CD4-positive, alpha-beta T cell treated with Interleukin-1 beta for 1 hour (primary cell): ENCODE results near the gene TRIM39.

ENCODE experiments used
- DNase-seq, 2 donors: peaks; one replicate each; pipeline ENCODE4 v3.0.0-alpha.2; 2020 to 2022

TRIM39 gene

DNA sequence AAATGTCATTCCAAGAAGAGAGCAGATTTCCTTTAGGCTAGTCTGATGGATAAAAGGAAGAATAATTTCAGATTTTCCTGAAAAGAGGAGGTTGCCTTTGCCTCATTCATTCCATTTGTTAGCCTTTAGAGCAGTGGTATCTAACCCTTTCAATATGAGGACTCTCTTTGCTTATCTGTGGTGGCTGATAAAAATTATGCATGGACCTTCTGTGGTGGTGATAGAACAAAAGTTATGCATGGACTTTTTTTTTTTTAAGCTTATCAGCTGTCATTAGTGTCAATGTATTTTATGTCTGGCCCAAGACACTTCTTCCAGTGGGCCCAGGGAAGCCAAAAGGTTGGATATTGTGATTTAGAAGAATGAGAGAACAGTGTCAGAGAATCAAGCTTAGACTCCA lies 1.7 kb downstream of the TRIM39 start:
- DNase-seq: no peak

DNA sequence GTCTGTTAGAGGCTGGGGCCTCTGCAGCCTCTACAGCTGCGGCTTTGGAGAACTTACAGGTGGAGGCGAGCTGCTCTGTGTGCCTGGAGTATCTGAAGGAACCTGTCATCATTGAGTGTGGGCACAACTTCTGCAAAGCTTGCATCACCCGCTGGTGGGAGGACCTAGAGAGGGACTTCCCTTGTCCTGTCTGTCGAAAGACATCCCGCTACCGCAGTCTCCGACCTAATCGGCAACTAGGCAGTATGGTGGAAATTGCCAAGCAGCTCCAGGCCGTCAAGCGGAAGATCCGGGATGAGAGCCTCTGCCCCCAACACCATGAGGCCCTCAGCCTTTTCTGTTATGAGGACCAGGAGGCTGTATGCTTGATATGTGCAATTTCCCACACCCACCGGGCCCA lies 2.6 kb downstream of the TRIM39 start:
- peak in 1 of 2 donors; percentile 16 for DNase-seq

GRCh38 chr6:30331981-30332380 lies 5.3 kb downstream of the TRIM39 start:
- no peak for DNase-seq

DNA sequence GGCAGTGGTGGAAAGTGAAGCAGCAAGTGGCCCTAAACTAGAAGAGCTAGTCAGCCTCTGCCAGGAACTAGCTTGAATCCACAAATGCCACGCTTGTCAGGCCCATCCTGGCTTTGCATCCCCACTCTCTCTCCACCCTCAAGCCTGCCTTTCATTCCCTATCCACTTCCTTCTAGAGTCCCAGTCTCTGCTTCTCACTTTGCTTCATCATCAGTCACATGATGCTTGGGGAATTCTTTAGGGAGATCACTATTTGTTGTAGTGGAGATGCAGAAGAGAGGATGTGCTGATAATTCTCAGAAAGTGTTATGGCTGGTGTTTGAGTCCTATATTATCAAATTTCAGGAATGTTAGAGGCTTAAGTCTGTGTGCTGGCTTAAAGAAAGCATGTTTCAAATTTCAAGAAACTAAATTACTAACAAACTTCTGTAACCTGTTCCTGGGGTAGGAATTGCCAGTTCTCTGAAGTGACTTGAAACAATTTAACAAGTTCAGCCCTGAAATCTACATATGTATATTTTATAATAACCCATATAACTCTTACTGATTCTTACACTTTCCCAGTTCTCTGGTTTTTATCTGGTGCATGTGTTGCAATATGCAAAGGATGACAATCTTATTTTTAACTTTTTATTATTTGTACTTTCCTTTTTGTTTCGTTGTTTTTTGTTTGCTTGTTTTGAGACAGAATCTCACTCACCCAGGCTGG lies 7.5 kb downstream of the TRIM39 start:
- DNase-seq: no peak

DNA sequence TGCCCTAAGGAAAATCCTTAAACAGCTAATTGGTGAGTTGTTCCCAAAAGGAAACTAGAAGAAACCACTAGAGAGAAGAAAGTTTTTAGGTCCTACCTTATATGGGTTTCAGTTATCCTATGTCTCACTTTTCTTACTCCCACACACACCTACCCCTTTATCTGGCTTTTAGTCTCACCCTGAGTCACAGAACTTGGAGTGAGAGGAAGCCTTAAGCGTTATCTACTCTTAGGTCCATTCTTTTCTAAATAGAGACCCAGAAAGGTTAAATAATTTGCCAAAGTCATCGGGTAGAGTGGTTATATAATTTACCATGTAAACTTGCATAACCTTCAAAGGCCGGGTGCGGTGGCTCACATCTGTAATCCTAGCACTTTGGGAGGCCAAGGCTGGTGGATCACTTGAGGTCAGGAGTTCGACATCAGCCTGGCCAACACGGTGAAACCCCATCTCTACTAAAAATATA lies 13.9 kb downstream of the TRIM39 start:
- no peak for DNase-seq

DNA sequence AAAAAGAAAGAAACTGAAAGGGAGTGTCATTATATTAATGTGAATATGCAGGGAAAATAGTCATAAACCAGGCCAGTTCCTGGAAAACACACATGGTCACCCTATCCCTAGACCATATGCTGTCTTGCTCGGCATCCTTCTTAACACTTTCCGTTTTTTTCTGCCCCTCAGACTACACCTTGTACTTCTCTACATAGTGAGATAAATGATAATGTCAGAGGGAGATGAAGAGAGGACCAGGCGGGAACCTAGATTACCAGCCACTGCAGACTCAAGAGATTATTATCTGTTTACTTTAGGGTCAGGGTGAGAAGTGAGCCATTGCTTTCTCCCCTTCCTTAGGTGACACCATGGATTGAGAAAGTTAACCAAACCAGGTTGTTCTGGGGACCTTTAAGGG lies 14.5 kb downstream of the TRIM39 start:
- DNase-seq: no peak

DNA sequence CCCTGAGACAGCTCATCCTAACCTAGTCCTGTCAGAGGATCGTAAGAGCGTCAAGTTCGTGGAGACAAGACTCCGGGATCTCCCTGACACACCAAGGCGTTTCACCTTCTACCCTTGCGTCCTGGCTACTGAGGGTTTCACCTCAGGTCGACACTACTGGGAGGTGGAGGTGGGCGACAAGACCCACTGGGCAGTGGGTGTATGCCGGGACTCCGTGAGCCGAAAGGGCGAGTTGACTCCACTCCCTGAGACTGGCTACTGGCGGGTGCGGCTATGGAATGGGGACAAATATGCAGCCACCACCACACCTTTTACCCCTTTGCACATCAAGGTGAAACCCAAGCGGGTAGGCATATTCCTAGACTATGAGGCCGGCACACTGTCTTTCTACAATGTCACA lies 15.0 kb downstream of the TRIM39 start:
- DNase-seq: no peak

DNA sequence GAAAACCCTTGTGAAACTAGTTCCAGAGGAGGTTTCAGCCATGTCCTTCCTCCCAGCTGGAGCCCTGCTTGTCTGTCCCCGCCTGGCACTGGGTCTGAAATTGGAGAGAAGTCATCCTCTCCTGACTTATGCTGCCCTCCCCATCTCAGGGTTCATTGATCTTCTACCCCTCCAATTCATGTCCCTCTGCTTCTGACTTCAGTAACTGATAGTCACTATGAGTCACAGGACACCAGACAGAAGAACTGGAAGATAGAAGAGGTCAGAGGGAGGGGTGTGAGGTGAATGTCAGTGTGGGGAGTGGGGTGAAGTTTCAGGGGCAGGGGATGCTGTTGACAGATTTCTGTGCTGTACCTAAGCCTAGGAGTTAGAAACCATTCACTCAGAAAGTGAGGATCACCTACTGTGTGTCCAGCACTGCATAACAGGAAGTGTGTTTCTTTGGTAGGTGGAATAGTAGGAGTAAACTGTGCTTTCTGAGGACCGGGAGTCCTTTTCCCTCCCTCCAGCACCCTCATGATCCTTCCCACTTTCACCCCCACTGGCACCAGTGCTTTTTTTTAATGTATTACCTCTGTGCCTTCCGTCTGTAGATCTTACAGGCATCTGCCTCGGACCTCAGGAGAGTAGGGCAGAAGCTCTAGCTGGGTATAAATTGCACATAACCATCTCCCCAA lies 17.6 kb downstream of the TRIM39 start:
- DNase-seq: no peak

GRCh38 chr6:30344868-30345671 lies 18.3 kb downstream of the TRIM39 start, which contains the start of gene RPP21:
Gene RPP21 (plus strand): TSS chr6:30345156. CDS start chr6:30345172, 16 bp downstream.
- DNase-seq: peak; percentile 84 to 85

GRCh38 chr6:30345852-30346251 lies 19.1 kb downstream of the TRIM39 start:
- DNase-seq: no peak

GRCh38 chr6:30348957-30349356 lies 22.2 kb downstream of the TRIM39 start:
- DNase-seq: no peak

DNA sequence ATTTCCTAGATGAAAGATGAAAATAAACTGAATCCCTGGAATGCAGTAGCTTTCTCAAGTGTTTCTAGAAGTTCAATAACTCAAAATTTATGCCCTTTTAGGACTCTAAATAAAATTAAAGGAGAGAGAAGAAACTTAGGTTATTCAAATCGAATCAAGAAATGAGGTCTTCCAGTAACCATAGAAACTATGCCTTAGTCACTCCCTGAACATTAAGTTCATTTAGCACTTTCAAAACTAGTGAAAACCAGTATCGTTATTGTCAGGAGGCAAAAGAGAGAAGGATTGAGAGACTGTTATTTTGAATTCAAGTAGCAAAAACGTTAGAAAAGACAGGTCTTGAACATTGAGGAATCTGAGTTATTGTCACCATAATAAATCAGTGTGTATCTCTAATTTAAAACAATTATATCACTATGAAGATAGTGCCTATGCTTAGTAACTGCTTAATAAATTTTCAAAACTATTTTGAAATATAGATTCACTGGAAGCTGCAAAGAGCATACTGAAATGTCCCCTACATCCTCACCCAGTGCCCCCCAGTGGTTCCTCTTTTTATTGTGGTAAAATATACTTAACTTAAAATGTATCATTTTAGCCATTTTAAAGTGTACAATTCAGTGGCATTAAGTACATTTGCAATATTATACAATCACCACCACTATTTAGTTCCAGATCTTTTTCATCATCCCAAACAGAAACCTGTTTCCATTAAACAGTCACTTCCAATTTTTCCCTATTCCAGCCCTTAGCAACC lies 22.9 kb downstream of the TRIM39 start:
- no peak for DNase-seq

DNA sequence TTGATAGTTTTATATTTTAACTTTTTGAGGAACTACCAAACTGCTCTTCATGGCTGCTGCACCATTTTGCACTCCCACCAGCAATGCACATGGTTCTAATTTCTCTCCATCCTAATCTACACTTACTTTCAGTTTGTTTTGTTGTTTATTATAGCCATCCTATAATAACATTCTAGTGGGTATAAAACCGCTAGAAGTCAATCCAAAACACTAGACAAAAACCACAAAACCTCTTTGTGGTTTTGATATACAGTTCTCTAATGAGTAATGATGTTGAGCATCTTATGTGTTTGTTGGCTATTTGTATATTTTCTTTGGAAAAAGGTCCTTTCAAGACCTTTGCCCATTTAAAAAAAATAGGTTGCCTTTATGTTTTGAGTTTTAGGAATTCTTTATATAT lies 23.8 kb downstream of the TRIM39 start:
- DNase-seq: no peak

DNA sequence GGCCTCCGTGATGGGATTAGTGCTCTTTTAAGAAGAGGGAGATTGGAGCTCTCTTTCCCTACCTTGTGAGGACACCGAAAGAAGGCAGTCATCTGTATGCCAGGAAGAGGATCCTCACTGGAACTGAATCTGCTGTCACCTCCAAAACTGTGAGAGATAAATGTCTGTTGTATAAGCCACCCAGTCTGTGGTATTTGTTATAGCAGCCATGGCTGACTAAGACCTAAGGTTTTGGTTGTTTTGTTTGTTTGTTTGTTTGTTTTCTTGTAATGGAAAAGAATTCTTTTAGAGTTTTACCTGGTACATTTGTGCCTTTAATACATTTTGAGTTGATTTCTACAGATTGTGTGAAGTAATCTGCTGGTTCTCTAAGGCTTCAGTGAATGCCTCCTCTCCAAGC lies 25.8 kb downstream of the TRIM39 start:
- DNase-seq: no peak

DNA sequence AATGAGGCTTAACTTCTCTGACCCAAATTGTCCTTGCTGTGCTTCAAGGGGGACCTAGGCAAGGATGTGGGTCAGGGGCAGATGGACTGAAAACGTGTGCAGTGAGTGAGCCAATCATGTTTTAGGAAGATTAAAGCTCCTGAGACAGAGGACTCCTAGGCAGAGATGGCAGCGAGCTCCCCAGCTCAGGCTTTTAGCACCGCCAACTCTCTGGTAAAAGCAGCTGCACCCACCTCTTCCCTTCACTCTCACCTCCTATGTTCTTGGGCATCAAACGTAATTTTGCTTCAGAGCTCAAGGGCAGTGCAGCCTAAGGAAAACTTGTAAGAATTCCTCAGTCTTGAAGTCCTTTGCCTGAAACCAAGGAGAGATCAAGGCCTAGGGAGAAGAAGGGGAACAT lies 28.6 kb downstream of the TRIM39 start:
- no peak for DNase-seq

- no peak for DNase-seq
These were observed 29.8 kb downstream of the TRIM39 start for GRCh38 chr6:30356536-30356935.

- peak; percentile 61 to 66 for DNase-seq
These were observed 31.2 kb downstream of the TRIM39 start for GRCh38 chr6:30357678-30358540.

GRCh38 chr6:30359276-30359675 lies 32.5 kb downstream of the TRIM39 start:
- DNase-seq: no peak

DNA sequence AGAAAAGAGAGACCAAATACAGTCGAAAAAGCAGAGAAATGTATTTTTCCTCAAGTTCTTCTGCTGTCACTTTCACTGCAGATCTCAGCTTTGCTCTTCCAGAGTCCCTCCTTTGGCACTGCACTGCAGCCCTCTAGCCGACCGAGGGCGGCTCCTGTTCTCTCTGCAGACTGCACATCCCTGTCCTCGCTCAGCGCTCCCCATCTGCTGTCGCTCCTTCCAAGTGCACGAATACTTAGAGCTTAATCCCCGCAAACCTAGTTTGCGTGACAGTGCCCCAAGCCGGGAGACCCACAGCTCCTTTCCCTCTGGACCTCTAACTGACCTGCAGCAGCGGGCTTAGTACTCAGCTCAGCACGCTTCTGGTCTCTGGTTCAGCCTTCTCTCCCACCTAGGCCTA lies 33.4 kb downstream of the TRIM39 start:
- DNase-seq: no peak

- no peak for DNase-seq
These were observed 34.9 kb downstream of the TRIM39 start for GRCh38 chr6:30361661-30362060.

- DNase-seq: no peak
These were observed 36.7 kb downstream of the TRIM39 start for GRCh38 chr6:30363459-30363858.

GRCh38 chr6:30364591-30364990 lies 37.9 kb downstream of the TRIM39 start:
- no peak for DNase-seq
